ENCODE measurements around the gene KBTBD8.

The KBTBD8 gene

DNA sequence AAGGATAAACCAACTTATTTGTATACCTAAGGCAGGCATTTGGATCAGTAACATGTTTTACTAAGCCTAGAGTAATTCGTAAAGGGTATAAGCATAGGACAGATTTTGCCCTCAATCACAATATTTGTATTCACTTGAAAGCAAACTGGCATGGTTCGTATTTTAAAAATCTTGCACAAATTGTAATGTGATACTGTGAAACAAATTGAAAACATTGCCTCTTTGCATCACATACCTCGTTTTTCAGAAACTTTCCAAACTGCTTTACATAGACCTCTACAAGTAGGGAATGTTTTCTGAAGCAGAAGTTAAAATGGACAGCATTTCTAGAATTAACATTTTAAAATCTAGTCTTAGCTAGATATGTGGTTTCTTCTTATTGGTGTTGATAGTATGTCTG is 11.6 kb downstream of the KBTBD8 start:
- TF ChIP-seq, protein P1, sequence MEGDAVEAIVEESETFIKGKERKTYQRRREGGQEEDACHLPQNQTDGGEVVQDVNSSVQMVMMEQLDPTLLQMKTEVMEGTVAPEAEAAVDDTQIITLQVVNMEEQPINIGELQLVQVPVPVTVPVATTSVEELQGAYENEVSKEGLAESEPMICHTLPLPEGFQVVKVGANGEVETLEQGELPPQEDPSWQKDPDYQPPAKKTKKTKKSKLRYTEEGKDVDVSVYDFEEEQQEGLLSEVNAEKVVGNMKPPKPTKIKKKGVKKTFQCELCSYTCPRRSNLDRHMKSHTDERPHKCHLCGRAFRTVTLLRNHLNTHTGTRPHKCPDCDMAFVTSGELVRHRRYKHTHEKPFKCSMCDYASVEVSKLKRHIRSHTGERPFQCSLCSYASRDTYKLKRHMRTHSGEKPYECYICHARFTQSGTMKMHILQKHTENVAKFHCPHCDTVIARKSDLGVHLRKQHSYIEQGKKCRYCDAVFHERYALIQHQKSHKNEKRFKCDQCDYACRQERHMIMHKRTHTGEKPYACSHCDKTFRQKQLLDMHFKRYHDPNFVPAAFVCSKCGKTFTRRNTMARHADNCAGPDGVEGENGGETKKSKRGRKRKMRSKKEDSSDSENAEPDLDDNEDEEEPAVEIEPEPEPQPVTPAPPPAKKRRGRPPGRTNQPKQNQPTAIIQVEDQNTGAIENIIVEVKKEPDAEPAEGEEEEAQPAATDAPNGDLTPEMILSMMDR (IDR thresholded peaks at IDR 0.05; ENCODE audit: extremely low read depth, missing control alignments) = no peak
- no peak for DNase-seq (ENCODE audit: low spot score)

DNA sequence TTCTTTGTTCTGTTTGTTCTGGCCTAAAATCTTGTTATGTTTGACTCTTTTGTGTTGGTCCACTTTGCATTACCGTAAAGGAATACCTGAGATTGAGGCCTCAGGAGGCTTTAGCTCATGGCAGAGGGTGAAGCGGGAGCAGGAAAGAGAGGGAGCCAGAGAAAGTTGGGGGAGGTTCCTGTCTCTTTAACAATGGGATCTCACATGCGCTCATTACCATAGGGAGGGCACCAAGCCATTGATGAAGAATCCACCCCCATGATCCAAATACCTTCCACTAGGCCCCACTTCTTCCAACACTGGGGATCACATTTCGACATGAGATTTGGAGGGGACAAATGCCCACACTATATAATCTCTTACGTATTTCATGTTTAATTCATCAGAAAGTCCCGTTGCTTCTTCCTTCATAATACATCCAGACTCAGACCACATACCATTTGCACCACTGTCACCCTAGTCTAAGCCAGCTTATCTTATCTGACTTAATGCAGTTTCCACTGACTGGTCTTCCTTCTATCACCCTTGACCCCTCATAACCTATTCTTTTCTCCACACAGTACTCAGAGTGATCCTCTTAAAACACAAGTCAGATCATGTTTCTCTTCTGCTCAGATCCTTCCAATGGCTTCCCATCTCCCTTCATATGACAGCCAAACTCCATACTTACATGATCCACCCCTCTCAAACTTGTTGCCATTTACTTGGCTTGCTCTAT is 13.5 kb downstream of the KBTBD8 start:
- no peak for DNase-seq (ENCODE audit: low spot score)
- TF ChIP-seq, protein P1 (IDR thresholded peaks at IDR 0.05; ENCODE audit: extremely low read depth, missing control alignments) = no peak

DNA sequence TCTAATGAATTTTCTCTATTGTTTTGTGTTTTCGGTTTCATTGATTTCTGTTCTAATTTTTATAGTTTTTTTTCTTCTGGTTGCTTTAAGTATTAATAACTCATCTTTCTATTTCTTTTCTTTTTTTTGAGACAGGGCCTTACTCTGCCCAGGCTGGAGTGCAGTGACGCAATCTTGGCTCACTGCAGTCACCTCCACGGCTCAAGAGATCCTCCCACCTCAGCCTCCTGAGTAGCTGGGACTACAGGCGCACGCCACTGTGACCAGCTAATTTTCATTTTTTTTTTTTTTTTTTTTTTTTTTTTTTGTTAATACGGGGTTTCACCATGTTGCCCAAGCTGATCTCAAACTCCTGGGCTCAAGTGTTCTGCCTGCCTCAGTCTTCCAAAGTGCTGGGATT is 14.5 kb downstream of the KBTBD8 start:
- TF ChIP-seq, protein P1 (IDR thresholded peaks at IDR 0.05; ENCODE audit: extremely low read depth, missing control alignments) = no peak
- no peak for DNase-seq (ENCODE audit: low spot score)

DNA sequence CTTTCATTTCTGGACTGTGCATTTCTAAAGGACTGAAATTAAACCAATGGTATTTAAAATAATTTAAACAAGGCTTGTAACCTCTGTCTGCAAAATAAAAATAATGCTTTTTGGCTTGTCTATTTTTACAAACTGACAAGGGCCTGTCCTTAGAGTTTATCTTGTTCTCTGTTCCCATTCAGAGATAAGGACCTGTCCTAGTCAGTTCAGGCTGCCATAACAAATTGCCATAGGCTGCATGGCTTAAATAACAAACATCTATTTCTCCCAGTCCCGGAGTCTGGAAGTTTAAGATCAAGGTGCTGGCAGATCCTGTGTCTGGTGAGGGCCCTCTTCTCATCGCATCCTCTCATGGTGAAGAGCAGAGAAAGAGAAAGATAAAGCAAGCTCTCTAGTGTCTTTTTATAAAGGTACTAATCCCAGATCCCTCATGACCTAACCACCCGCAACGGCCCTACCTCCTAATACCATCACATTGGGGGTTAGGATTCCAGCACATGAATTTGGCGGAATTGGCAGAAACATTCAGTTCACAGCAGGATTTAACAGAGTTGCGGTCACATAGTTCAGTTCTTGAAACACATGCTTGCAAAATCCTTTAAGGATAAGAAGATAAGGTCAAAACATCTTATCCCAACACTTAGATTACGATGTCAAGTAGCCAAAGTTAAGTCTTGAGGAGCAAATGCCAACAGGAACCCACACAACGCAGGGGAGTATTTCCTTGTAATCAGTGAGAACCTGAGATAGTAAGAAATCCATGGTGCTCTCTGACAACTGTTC is 17.8 kb downstream of the KBTBD8 start:
- no peak for DNase-seq (ENCODE audit: low spot score)
- TF ChIP-seq, protein P1 (IDR thresholded peaks at IDR 0.05; ENCODE audit: extremely low read depth, missing control alignments) = no peak

DNA sequence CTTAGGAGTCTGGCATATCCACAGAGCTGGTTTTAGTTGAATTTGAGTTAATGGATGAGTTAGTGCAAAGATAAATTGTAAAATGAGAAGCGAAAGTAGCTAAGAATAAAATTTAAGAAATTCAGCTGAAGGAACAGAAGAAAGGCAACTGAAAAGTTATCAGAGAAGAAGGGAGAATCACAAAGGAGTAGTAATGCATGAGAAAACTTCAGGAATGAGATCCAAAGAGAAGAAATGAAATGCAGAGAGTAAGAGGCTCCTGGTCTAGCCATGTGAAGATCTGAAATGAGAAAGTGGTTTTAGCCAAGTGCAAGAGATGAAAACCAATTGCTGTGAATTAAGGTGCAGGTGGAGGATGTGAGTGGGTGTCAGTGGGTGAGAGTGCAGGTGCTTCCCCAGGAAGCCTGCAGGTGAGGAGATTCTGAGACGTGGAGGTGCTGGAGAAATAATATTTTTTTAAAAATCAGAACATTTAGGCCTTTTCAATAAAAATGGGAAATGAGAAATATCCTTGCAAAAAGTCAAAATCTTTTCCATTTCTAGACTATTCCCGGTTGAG is 18.5 kb downstream of the KBTBD8 start:
- DNase-seq (ENCODE audit: low spot score) = no peak
- TF ChIP-seq, protein P1 (IDR thresholded peaks at IDR 0.05; ENCODE audit: extremely low read depth, missing control alignments) = no peak

DNA sequence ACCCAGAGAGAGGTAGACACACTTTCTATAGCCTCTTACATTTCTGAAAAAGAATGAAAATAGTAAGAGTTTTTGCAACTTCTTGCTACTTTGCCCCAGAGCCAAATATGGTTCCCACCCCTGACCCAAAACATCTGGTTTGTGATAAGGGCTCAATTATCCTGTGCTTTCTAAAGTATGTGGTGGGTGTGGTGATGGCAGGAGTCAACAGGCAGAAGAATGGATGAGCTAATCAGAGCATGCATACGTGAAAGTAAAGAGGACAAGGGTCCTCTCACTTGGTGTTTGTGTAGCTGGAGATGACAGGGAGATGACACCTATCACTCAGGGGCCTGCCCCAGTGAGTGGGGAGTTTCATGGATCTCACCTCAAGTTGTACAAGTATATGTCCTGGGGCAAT is 19.1 kb downstream of the KBTBD8 start:
- no peak for DNase-seq (ENCODE audit: low spot score)
- TF ChIP-seq, protein P1 (IDR thresholded peaks at IDR 0.05; ENCODE audit: extremely low read depth, missing control alignments) = no peak
